GM18858 (cell line): ENCODE results near the gene TBXAS1.

Experiments
- ATAC-seq: cut with Tn5 transposase; IDR thresholded peaks from one replicate; pipeline ENCODE4 v1.9.1; 2021; ENCODE audit not compliant: unreplicated experiment

Gene TBXAS1

DNA sequence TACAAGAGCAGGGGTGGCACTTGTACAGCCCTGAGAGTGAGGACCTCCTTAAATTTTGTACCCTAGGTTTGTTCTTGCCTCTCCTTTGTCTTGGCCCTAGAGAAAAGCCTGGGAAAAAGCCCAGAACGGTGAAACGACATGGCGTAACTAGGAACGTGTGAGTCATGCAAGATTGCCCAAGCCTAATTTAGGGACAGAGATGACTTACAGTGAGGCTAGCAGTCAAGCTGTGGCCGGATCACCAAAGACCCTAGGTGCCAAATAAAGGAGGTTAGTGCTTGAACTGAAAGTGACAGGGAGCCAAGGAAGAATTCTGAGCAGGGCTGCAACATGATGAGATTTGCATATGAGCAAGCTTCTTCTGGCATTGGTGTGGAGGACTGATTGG lies 25.1 kb downstream of the TBXAS1 start:
- no peak for ATAC-seq

DNA sequence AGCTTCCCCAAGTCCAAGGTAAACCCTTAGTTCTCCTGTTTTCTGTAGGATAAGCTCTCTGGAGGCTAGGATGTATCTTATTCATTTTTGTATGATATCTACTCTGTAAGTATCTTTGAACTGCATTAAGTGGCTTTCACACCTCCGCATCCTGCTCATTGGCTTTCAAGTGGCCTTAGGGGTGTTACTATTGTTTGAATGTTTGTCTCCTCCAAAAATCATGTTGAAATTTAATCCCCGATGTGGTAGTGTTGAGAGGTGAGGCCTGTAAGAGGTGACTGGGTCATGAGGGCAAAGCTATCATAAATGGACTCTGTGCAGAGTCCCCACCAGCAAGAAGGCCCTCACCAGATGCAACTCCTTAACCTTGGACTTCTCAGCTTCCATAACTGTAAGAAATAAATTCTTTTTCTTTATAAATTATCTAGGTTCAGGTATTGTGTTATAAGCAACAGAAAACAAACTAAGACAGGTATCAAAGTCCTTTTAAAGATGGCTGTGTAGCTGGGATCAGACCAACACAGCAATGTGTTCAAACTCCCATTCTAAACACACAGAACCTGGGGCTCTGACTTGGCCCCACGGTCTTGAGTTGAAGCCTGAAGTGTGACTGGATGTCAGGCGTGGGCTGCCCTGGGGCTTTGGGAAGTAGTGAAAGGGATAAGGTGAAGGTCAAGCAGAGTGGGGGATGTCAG lies 25.9 kb downstream of the TBXAS1 start:
- no peak for ATAC-seq

DNA sequence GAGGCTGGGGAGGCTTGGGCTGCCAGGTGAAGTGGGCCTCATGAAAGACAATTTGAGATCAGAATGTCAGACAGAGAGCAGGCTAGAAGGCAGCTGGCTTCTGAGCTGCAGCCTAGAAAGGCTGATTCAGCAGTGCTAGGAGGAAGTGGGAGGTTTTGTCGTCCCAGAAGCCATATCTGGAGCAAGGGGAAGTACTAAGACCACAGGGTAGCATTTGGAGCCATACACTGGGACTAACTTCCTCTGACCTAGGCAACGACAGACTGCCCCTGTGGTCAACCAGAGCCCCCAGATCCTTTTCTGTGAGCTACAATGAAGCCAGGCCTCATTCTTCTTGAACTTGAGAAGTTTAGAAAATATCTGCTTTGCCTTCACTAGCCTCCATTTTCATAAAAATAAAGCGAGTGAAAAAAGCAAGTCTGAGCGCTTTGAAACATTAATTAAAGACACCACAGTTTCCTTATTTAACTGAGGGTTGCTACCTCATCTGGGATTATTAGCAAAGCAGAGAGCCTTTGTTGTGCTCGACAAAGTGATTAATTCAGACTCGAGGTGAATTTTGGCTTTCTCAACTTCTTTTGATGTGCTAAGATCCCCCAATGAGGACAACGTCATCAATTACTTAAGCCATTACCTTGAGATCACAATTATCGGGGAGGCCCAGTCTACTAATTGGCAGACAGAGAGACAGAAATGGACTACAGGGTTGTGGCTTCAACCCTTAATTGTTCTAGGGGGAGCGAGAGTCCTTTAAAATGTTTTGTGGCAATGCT lies 26.6 kb downstream of the TBXAS1 start:
- ATAC-seq, result peak; percentile 89

DNA sequence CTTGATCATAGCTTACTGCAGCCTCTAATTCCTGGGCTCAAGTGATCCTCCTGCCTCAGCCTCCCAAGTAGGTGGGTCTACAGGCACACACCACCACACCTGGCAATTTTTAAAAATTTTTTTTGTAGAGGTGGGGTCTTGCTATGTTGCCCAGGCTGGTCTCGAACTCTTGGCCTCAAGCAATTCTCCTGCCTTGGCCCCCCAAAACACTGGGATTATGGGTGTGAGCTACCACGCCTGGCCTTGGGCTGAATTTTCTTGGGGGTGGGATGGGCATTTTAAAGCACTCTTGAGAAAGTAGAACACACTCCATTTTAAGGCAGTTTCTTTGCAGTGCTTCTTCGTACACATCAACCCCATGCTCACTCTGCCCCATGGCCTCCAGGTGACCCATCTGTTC lies 28.7 kb downstream of the TBXAS1 start:
- no peak for ATAC-seq

DNA sequence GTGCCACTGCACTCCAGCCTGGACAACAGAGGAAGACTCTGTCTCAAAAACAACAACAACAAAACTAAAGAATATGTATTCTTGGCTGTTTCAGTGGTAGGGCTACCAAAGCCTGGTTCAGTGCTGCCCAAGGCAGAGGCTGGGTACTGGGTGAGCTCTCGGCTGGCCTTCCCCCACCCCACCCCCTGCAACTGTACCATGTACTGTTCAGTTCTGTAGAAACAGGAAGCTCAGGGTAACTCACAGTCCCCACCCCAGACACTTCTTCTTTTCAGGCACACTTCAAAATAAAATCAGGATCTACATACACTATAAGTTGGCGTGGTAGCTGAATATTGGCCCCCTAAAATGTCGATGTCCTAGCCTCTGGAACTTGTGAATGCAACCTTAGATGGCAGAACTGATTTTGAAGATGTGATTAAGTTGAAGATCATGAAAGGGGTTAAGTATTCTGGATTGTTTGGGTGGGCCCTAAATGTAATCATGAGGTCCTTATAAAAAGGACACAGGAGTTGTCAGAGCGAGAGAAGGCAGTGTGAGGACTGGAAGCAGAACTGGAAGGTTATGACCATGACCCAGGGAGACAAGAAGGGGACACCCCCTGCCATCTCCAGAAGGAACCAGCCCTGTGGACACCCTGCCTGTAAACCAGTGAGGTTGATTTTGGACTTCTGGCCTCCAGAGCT lies 31.2 kb downstream of the TBXAS1 start:
- no peak for ATAC-seq

DNA sequence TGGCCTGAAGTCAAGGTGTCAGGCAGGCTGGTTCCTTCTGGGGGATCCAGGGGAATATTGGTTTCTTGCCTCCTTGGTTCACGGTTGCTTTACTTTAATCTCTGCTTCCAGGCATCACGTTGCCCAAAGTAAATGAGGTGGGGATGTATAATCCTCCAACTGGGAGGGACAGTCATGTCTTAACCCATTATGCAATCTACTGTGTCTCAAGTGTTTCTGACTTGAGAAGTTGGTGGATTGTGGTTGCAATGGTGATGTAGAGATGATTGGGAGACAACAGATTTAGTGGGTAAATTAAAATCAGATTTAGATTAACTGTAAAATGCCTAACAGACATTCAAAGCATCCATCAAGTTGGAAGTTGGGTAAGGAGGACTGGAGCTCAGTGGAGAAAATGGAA lies 32.7 kb downstream of the TBXAS1 start:
- ATAC-seq, result no peak

DNA sequence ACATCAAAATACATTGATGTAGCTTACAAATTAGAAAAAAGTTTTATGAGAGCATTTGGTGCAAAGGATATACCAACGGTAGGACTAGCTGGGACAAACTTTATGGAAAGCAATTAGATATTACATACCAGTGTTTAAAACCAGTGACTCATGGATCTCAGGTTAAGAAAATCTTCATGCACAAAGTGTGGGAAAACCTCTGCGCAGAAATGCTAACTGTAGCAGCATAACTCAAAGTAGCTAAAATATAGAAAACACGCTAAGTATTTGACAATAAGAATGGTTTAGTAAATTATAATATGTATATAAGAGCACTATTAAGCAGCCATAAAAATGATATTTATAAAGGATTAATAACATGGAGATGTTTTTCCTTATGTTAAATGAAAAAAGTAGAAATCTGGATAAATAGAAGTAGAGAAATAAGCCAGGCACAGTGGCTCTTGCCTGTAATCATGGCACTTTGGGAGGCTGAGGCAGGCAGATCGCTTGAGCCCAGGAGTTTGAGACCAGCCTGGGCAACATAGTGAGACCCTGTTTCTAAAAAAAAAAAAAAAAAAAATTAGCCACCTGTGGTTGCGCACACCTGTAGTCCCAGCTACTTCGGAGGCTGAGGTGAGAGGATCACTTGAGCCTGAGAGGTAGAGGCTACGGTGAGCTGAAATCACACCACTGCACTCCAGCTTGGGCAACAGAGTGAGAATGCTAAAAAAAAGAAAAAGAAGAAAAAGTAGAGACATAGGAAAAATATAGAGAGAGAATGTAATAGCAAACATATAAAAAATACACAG lies 37.2 kb downstream of the TBXAS1 start:
- ATAC-seq, result no peak

DNA sequence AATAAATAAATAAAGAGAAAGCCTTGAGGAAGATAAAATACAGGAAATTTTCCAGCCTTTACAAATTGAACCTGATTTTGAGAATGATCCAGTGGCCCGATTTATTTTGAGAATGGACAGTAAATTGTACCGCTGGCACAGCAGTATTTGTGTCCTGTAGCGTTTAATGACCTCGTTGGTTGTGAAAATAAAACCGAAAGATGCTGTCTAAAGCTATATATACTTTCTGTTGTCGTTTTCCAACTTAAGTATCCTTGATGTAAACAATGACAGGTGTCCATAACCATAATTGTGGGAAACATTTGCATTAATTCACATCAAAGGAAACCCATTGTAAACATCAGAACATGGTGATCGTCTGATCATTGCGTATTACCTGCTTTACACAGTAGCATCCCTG lies 38.8 kb downstream of the TBXAS1 start:
- ATAC-seq, result no peak

DNA sequence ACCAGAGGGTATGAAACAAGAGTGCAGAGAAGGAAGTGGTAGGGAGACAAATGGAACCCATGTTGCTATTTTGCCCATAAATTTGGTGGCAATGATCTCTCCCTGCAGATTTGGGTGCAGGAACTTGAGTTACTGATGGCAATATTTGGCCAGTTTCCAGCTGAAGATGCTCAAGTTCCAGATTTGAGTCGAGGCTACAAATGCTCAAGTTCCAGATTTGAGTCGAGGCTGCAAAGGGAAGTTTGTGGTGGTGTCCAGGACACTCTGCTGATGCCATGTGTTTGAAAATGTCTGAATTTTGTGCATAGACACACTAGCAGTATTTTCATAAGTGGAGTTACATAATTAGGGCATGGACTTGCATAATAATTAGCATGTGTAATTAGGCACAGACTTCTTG lies 40.8 kb downstream of the TBXAS1 start:
- ATAC-seq, result no peak

DNA sequence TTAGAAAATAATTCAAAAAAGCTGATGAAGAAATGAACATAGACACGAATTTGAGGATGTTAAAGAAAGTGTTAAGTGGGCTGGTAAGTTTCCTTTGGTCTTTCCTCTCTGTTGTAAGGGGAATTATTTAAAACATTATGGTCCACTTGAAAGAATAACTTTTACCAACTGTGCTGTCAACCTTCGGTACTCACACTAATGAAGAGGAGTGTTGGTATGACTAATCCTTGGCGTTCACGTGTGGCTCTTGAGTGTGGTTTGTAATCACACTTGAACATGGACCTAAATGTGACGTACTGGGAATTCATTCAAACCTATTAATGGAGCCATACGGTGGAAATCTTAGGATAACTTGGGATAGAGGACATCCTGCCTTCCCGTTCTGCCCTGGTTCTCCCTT lies 41.3 kb downstream of the TBXAS1 start:
- no peak for ATAC-seq

DNA sequence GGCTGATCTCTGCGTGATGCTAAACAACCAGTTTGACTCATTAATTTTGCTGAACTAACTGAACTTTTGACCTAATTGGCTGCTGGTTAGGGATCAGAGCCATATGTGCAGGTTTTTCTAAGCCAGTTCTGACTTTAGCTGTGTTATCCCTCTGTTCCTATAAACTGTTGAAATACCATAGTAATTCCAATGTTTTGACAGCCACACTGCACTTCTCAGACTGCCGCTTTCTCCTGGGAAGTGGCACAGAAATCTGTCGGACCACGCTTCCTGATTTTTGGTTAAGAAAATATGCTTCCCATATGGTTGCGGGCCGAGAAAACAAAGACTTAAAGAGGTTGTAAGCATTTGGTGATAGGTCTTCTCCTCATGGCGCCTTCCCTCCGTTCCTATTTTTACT lies 42.3 kb downstream of the TBXAS1 start:
- no peak for ATAC-seq

DNA sequence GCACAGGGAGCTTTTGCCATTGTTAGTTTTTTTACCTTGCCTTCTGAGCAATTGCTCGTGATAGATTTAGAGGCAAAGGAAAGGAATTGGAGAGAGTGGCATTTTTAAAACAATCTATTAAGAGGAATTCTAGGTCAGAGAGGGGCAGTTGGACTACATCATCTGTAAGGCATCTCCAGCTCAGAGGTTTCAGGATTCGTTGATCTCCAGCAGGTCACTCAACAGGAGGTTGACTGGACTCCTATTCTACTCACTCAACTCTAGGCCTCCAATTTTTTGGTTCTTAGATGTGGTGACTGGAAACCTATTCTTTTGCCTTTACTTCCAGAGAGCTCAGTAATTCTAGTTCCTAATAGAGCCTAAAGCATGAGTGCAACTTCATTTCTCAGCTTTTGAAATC lies 42.8 kb downstream of the TBXAS1 start:
- ATAC-seq, result no peak

DNA sequence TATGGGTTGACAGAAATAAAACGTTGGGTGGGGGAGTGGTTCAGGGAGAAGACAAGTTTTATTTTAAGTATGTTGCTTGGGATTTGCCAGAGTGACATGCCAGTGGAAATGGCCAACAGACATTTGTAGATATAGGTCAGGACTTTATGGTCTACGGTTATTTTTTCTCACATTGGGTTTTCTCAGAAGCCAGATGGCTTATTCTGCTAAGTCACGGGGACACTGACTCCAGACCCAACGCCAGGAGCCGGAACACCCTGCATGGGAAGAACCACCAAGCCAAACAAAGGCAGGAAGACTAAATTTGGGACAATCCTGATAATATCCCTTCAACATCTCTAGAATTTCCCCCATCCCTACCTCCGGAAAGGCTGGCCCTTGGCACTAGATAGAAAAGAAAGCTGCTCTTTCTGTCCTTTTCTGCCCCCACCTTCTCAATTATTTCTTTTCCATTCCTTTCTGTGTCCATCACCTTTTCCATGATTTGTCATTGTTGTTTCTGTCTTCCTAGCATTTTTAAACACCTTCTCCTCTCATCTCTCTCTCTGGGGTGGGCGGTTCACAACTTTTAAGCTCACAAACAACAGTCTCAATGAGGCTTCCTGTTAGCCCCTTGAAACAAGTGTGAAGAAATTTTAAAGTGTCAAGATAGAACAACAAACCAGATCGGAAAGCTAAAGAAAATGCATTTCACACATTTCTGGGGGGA lies 44.7 kb downstream of the TBXAS1 start:
- no peak for ATAC-seq

DNA sequence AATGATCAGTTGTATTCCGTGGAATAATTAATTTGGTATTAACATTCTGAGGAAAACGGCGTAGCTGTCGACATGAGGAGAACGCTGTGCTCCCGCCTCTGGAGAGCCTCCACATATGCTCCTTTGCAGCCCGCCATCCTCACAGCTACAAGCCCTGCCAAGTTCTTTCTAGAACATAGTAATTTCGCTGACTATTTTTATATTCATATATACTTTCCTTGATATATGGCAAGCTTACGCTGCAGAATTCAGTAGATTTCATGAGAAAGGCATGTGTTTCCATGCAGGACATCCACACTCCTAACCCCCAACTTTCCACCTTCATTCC lies 45.2 kb downstream of the TBXAS1 start:
- ATAC-seq, result no peak

DNA sequence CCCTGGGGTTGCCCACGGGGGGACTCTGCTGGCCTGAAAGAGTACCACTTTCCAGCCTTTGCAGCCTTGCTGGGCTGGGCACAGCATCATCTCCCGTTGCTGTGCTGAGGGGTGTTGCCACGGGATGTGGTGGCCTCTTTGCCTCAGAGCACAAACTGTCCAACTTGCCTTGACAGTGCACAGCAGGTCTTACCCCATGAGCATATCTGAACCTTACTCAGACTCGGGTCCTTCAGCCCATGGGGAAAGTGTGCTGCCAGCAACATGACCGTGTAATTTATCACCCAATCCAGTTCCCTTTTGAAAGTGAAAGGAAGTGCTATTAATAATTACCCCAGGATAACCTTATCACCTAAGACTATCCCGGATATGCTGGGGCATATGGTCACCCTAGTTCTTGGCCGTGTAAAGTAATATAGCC lies 46.8 kb downstream of the TBXAS1 start:
- peak; percentile 76 for ATAC-seq

DNA sequence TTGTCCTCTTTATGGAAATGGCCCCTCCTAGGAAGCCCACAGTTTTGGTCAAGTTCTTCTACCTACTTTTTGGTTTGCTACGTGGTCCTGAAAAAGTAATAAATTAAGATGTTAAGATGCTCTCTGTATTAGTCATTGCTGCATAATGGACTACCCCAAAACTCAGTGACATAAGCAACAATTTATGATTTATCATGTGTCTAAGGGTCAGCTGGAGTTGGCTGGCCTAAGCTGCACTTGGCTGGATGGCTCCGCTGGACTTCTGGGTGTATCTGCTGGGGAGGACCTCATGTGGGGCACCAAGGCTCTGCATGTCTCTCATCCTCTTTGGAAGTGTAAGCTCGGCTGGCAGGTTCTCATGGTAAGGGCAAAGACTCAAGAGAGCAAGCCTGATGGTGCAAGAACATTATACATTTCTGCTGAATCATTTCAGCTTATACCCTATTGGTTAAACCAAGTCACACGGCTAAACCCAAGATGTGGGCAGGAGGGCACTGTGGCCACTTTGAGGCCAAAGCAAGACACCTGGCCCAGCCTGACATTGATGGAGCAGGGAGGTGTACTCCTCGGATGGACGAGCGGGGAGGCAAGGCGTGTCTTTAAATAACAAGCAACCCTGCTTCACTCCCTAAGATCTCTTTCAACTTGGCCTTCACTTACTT lies 47.7 kb downstream of the TBXAS1 start:
- no peak for ATAC-seq

DNA sequence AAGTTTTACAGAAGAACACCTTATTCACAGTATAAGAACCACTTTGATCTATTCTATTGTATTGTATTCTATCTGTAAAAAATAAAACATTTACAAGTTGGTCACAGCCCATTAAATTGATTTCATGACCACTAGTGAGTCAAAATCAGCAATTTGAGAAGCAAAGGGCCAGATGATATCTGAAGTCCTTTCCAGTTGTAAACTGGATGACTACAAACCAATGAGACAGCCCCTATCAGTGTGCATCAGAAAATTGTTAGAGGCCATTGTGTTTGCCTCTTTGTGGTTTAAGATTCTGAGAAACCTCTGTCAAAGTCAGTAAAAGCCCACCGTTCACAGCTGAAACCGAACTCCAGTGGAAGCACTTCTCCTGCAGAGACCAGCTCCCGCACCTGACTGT lies 54.8 kb downstream of the TBXAS1 start:
- ATAC-seq, result no peak

DNA sequence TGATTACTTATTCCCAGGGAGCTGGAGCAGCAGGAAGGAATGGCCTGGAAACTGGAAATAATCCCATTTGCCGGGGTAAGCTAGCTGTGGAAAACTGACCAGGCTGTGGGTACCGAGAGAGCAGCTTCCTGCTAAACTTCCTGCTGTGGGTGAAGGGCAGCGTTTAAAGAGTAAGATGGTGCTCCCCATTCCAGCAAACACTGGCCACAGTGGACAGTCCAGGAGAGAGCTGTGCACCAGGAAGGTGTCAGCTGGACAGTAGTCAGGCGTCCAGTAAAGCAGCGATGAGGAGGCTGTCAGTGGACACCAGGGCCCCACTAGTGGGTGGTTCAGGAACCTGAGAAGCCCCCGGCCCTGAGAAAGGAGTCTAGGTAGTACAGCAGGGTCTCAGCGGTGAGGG lies 55.4 kb downstream of the TBXAS1 start:
- no peak for ATAC-seq

DNA sequence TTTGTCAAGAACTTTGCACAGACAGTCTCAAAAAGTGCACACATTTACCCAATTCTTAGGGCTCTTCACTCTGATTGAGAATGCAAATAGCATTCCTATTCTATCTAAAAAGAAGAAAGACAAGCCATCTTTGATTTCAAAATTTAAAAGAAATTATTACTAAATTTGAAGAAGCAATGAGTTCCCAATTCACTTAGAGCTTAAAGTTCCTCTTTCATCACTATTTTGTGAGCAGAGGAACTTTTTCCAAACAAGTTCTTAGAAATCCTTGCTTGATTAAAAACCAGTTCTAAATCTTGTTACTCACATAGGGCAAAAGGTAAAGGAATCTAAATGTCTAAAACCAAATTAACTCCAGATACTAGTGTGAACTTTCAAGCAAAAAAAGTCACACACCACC lies 56.4 kb downstream of the TBXAS1 start:
- no peak for ATAC-seq

DNA sequence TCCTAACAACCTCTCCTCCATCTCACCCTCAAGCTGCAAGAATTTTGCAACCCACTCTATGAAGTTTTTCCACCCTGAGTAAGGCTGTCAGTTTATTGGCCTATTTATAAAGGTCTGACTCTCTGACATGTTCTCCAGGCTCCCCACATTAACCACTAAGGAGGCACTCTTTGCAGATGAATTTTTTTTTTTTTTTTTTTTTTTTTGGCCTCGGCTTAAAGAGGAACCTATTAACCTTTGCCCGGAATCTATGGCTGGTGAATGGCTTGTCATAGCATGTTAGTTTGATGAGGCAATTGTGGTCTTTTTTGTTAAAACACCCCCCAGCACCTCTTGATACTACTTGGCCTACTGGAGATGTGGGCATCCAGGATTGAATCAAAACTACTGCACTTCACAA lies 57.1 kb downstream of the TBXAS1 start:
- ATAC-seq, result no peak
